GM19351 (cell line): ENCODE data around the gene GSTM1.

Source experiments
- ATAC-seq: cut with Tn5 transposase; IDR thresholded peaks from one replicate; pipeline ENCODE4 v1.9.1; 2021; ENCODE audit warnings: mild to moderate bottlenecking, moderate library complexity; ENCODE audit not compliant: unreplicated experiment

The GSTM1 gene

DNA sequence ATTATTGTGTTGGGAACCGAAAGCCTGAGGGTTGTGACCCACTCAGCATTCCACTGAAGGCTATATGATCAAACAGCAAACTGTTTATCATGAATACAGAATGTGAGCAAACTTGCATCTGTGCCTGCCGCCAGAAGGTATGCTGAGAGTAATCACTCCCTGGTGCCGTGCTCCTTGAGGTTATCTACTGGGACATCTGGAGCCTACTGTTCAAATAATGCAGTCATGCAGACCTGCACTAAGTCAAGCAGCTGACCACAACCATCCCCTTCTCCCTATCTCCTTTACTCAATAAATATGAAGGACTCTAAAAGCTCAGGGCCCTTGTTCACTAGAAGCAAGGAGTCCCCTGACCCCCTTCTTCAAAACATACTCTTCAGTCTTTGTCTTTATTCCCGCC, 37.9 kb downstream of the GSTM1 start:
- ATAC-seq = no peak

DNA sequence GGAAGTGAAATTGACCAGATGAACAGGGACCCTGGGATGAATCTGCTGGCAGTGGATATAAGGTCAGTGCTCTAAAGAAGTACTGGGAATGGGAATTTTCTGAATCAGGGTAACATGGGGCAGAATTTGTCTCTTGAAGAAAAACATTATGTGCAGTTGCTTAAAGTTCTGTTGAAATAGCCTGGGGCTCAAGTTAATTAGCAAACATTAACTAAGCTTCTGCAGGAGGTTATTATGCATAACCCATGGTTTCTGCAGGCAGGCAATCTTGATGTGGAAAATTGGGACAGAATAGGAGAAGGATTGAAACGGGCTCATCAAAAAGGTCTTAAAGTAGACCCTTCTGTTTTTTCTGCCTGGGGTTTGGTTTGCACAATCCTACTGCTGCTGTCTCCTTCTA, 38.4 kb downstream of the GSTM1 start:
- ATAC-seq = no peak

DNA sequence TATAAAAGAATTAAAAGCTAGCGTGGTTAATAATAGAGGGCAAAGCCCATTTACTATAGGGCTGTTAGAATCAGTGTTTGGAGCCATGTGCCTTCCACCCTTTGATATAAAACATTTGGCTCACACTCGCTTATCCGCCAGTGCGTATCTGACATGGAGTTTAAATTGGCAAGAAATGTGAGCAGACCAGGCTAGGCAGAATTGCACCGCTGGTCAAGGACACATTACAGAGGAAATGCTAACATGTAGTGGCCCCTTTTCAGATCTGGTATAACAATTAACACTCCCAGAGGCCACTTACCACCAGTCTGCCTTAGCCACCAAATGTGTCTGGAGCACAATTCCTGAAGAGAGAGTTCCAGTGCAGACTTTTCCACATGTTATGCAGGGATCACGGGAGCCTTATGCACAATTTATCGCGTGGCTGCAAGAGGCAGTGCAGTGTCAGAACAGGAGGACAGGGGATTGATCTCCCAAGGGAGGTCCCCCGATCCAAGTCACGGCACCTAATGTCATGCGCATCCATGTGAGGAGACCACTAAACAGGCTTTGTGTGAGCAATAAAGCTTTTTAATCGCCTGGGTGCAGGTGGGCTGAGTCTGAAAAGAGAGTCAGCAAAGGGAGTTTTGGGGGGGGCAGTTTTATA, 39.2 kb downstream of the GSTM1 start:
- ATAC-seq = no peak

DNA sequence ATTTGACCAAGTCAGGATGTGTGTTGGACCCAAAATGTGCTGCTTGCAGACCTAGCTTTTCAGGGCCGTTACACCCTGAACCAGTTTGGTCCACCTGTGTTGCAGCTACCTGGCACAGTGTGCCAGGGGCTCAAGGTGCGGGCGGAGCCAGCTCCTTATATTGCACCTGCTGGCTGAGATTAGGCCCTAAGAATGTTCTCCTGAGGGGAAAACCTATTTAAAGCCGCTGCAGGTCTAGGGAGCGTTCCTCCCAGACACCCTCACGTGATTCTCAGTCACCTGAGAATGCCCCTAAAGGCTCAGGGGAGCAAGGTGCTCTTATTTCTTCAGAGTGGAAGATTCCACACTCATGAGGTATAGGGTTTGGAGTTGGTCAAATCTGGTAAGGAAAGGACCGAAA, 41.3 kb downstream of the GSTM1 start:
- ATAC-seq = no peak

DNA sequence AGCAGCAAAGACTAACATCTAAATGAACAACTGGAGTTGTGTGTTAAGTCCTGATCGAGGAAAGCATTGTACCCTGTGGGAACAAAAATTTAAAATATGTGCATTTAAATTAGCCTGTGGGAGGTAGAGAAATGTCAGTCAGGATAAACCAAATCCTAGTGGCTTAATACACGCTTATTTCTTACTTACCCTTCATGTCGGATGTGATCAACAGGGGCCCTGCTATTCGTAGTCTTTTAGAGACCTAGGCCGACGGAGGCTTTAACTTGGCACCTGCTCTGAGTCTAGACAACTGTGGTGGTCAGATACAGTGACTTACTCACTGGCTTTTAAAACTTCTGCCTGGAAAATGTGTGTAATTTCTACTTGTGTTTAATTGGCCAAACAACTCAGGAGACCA, 43.0 kb downstream of the GSTM1 start:
- ATAC-seq = no peak

DNA sequence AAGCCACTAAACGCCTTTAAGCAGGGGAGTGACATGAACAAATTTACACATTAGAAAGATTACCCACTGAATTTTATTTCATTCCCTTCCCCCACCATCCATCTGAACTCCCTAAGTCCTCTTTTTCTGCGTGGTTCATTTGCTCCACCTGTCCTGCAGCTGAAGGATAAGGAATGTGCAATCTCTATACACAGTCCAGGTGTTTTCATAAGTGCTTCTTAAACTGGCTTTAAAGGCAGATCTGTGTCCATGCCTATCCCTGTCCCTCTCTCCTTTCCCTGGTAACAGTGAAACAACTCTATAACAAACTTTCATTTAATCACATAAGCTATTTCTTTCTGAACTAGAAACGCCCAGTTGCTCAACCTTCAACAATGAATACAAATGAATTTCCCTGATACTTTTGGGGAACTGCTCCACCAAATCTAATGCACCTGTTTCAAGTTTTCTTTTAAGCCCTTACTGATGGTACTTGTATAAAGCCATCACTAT, 44.8 kb downstream of the GSTM1 start:
- ATAC-seq = no peak

DNA sequence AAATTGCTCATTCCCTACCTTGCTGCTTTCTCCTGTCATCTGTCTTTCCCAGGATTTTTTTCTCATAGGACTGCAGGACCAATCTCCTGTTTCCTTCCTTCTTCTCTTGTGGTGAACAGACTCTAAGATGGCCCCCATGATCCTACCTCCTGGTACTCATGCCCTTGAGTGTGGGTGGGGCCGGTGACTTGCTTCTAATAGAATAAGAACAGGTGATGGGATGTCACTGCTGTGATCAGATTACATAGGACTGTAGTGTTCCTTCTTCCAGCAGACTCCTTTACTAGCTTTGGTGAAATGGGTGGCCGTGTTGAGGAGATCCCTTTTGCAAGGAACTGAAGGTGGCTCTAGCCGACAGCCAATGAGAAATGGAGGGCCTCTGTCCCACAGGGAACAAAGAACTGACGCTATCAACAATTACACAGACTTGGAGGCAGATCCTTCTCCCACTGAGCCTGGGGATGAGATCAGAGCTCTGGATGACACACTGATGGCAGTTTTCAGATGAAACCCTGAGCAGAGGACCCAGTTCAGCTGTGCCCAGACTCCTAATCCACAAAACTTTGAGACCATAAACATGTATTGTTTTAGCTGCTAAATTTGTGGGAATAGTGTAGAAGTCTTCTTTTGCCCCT, 45.7 kb downstream of the GSTM1 start:
- no peak for ATAC-seq

DNA sequence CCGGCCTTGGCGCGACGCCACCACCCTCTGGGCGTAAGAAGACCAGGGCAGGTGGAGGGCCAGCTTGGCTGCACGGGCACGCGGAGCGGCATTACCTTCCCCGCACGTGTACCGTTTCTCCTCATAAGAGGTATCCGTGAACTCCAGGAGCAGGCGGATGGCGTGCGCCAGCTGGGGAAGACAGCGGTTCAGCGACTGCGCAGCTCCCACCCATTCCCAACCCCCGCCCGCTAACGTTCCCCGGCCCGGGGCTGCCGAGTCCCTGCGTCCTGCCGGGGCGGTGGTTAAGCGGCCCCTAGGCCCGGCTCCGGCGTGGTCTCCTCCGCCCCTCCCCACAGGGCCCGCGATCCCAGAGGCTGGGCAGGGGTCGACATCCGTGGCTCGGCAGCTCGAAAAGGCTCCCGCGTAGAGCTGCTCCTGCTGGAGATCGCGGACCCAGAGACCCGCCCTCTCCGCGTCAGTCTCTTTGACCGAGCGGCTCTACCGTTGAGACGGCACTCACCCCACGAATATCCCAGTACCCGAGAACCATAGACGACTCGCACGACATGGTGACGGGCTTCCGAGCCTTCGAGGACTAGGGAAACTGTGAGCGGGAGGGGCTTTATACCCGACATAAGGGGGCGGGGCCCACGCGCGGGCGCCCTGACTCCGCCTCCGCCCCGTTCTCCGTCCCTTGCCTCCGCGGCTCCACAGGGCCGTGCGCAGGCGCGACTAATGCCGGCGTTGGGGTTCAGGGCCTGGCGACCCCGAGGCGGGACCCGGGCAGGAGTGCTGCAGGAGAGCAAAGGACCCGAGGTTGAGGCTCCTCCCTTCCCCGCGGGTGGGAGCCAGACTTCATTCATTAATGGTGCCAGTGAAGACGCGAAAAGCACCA, 52.4 kb downstream of the GSTM1 start:
- ATAC-seq = peak; percentile 92

DNA sequence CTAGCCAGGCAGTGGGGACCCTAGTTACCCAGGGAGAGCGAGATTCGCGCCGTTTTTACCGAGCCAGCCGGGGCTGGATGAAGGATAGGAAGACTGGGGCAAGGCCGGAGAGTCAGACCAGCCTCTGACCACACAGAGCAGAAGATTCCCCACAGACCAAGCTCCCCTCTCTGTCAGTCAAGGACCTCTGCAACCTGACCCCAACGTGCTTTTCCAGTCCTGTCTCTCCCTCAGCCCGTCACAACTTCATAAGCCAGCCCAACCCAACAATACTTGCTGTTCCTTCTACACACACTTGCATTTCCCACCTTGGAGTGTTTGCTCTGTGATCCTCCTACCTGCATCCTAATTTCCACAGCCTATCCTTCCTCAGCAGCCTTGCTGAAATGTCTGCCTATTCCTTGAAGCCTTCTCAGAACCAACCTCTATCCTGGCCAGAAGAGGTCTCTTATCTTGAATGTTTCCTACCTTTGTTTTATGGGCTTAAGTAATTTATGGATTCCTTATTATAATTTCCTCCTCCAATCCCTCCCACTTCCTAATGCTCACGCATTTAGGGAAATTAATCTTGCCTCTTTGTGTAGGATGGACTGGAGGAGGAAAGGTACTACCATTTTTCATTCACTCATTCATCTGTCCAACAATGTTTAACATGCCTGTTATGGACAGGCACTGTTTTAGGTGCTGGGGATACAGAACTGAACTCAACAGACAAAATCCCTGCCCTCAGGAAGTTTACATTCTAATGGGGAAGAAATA, 53.2 kb downstream of the GSTM1 start, which contains the start of gene GSTM3:
Gene GSTM3, minus strand, starts transcription at position 424 of the 759 bp plus-strand sequence. CDS start 751 bp downstream, outside the sequence.
- no peak for ATAC-seq
